ENCODE results near the gene CORO2B. TPM values are rescaled to one million over a fixed set of nuclear protein-coding genes. Genes with fewer than 3 reads are reported as not detected.

The CORO2B gene
- total RNA-seq, 4 donors from 2014 or later: 3.1 to 9.6 (median 8.6) TPM

GRCh38 chr15:68623301-68623892 is 44.6 kb downstream of the CORO2B start:
- DNase-seq: no peak
- intact Hi-C loops (cut with DNase I): no loop called here
- no peak overlapping the region for H3K27ac ChIP-seq
- TF ChIP-seq POLR2A (IDR thresholded peaks at IDR 0.05) (no peak), CTCF (IDR thresholded peaks at IDR 0.05) (no peak)
- H3K36me3 ChIP-seq: no peaks in the 10 kb centered on the region
- WGBS, 2 donors: 84 to 94% methylated on average over 8 to 9 of the region's 13 CpGs
- H3K4me3 ChIP-seq (replicated peaks in 1 of 3): no peak overlapping the region
- no peaks in the 10 kb centered on the region for H3K27me3 ChIP-seq
- peaks cover 0 to 3% of the 10 kb centered on the region in 2 donors for H3K4me1 ChIP-seq
- H3K9me3 ChIP-seq: no peaks in the 10 kb centered on the region

GRCh38 chr15:68625853-68626252 is 47.1 kb downstream of the CORO2B start:
- Histone ChIP-seq H3K27ac (no peak overlapping the region), H3K4me3 (replicated peaks in 1 of 3) (no peak overlapping the region), H3K27me3 (no peaks in the 10 kb centered on the region), H3K36me3 (no peaks in the 10 kb centered on the region), H3K4me1 (peaks cover 3 to 9% of the 10 kb centered on the region in 2 donors), H3K9me3 (no peaks in the 10 kb centered on the region)
- WGBS, 2 donors: 90 to 96% methylated on average over 4 of the region's 4 CpGs
- no peak for DNase-seq
- intact Hi-C loops (cut with DNase I): no loop called here
- no peak for TF ChIP-seq POLR2A (IDR thresholded peaks at IDR 0.05)
- no peak for TF ChIP-seq CTCF (IDR thresholded peaks at IDR 0.05)

DNA sequence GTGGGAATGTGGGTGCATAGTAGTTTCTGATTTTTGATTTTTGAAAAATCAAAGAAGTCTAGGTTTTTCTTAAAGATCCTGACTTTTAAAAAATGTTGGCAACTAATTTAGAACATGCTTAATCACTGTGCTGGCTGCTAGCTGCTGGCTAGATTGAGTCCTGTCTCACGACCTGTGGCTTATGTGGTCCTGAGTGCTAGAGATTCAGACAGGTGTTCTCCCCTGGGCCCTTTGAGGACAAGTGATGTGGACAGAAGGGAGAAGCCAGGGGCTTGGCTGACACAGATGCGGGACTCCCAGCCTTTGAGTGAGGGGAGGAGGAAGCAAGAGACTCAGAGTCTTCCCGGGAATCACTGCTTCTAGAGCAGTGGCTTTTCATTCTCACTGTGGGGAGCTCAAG is 47.5 kb downstream of the CORO2B start:
- Histone ChIP-seq H3K27me3 (no peaks in the 10 kb centered on the region), H3K4me1 (peaks cover 3 to 11% of the 10 kb centered on the region in 2 donors), H3K9me3 (no peaks in the 10 kb centered on the region), H3K27ac (no peak overlapping the region), H3K36me3 (no peaks in the 10 kb centered on the region), H3K4me3 (replicated peaks in 1 of 3) (no peak overlapping the region)
- TF ChIP-seq POLR2A (IDR thresholded peaks at IDR 0.05) (no peak), CTCF (IDR thresholded peaks at IDR 0.05) (no peak)
- no peak for DNase-seq
- WGBS, 2 donors: 71 to 77% methylated on average over 3 of the region's 3 CpGs
- intact Hi-C loops (cut with DNase I): no loop called here

DNA sequence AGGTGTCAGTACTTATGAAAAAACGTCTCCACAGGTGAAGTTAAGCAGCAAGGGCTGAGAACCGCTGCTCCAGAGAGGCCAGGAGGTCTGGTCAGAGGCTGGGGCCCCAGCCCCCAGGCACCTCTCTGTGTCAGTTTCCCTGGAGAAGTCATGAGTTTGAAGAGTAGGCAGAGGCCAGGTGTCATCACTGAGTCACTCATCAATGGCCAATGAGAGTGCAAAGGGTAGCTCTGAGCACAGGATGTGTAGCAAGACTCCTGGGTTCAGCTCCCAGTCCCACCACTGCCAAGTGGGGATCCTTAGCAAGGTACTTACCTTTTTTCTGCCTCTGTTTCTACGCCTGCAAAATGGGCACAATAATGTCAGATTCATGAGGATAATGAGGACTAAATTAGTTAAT is 47.9 kb downstream of the CORO2B start:
- Histone ChIP-seq H3K4me1 (peaks cover 5 to 16% of the 10 kb centered on the region in 2 donors), H3K4me3 (replicated peaks in 1 of 3) (no peak overlapping the region), H3K27ac (no peak overlapping the region), H3K36me3 (no peaks in the 10 kb centered on the region), H3K27me3 (no peaks in the 10 kb centered on the region), H3K9me3 (no peaks in the 10 kb centered on the region)
- intact Hi-C loops (cut with DNase I): no loop called here
- no peak for TF ChIP-seq POLR2A (IDR thresholded peaks at IDR 0.05)
- no peak for TF ChIP-seq CTCF (IDR thresholded peaks at IDR 0.05)
- 91 to 96% methylated on average over 1 to 3 of the region's 3 CpGs for WGBS, 2 donors
- DNase-seq: no peak

DNA sequence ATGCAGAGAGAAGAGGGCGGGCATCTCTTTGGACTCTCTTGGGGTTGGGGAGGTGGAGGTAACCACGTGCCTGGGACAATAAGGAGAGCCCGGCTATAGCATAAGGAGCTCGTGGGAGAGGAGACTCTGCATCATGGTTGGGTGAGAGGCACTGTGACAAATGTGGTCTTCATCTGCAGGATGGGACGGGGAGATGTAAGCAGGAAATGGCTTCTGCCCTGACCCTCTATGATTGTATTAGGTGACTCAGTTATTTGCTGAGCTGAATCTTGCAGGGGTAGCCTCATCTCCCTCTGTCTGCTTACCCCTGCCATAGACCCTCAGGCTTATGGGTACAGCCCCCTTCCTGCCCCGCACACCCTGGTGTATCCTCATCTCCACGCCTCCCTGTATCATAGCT is 48.7 kb downstream of the CORO2B start:
- WGBS, 2 donors: 88 to 90% methylated on average over 7 of the region's 7 CpGs

More for the DNA sequence above, 48.7 kb downstream of the CORO2B start:
- intact Hi-C loops (cut with DNase I): no loop called here
- H3K4me3 ChIP-seq (replicated peaks in 1 of 3): no peak overlapping the region
- no peaks in the 10 kb centered on the region for H3K9me3 ChIP-seq
- H3K27me3 ChIP-seq: no peaks in the 10 kb centered on the region
- DNase-seq: no peak
- H3K4me1 ChIP-seq: peaks cover 8 to 17% of the 10 kb centered on the region in 2 donors
- no peak for TF ChIP-seq POLR2A (IDR thresholded peaks at IDR 0.05)
- TF ChIP-seq CTCF (IDR thresholded peaks at IDR 0.05): no peak
- no peaks in the 10 kb centered on the region for H3K36me3 ChIP-seq
- H3K27ac ChIP-seq: no peak overlapping the region

Measured in thyroid gland (tissue), 4 donors.